Caco-2 (cell line): ENCODE data around the gene CCDC134. TPM values are rescaled to one million over a fixed set of nuclear protein-coding genes. Genes with fewer than 3 reads are reported as not detected.

Source experiments
- BruUV-seq: library from RNA; stranded (reverse); fragments of 400-500 nt; replicated peaks from 2 replicates; lab custom pipeline; 2021; lab: Mats Ljungman, UMichigan
- CTCF ChIA-PET: fragments of 300-600 bp; sonication (Branson Sonifier 250); formaldehyde crosslinking; loops from one replicate; lab custom pipeline; 2022; ENCODE audit warnings: antibody characterized with exemption; lab: Charles Lee
- POLR2A ChIA-PET: fragments of 300-600 bp; sonication (Branson Sonifier 250); formaldehyde crosslinking; loops from one replicate; lab custom pipeline; 2022; ENCODE audit warnings: antibody characterized with exemption; lab: Charles Lee
- DNase-seq, 2 experiments: peaks; one replicate each; pipeline versions ENCODE4 v3.0.0 to v3.0.0-alpha.2; 2020 to 2022
- H3K27me3 ChIP-seq: replicated peaks from 2 replicates; pipeline ENCODE4 v1.6.0; 2011; ENCODE audit warnings: low read length; ENCODE audit not compliant: control insufficient read depth, insufficient read depth
- H3K36me3 ChIP-seq: 2 replicates; pipeline ENCODE4 v1.5.1; 2011; ENCODE audit warnings: low read length; ENCODE audit not compliant: control insufficient read depth, insufficient read depth
- H3K4me1 ChIP-seq: fragments of 250-450 bp; sonication (Bioruptor Pico); 2 replicates; pipeline ENCODE4 v1.5.1; 2020; ENCODE audit warnings: mild to moderate bottlenecking
- H3K4me3 ChIP-seq: 2 replicates; pipeline ENCODE4 v1.5.1; 2011; ENCODE audit warnings: low read depth, mild to moderate bottlenecking, control low read depth, low read length
- H3K9me3 ChIP-seq: fragments of 250-450 bp; sonication (Bioruptor Pico); 2 replicates; pipeline ENCODE4 v1.5.1; 2020; ENCODE audit warnings: mild to moderate bottlenecking, moderate library complexity
- H3K27ac Mint-ChIP-seq: one replicate; pipeline ENCODE4 v1.8.0; 2022; ENCODE audit warnings: mixed read lengths; ENCODE audit not compliant: unreplicated experiment
- H3K27me3 Mint-ChIP-seq: one replicate; pipeline ENCODE4 v1.8.0; 2022; ENCODE audit warnings: mixed read lengths; ENCODE audit not compliant: insufficient read depth, unreplicated experiment
- H3K36me3 Mint-ChIP-seq: one replicate; pipeline ENCODE4 v1.8.0; 2022; ENCODE audit warnings: mild to moderate bottlenecking, mixed read lengths; ENCODE audit not compliant: insufficient read depth, unreplicated experiment
- H3K4me1 Mint-ChIP-seq: one replicate; pipeline ENCODE4 v1.8.0; 2022; ENCODE audit warnings: low read depth, mixed read lengths; ENCODE audit not compliant: unreplicated experiment
- H3K4me3 Mint-ChIP-seq: one replicate; pipeline ENCODE4 v1.8.0; 2022; ENCODE audit warnings: mild to moderate bottlenecking, moderate library complexity, mixed read lengths; ENCODE audit not compliant: unreplicated experiment
- H3K9me3 Mint-ChIP-seq: one replicate; pipeline ENCODE4 v1.8.0; 2022; ENCODE audit warnings: mixed read lengths; ENCODE audit not compliant: unreplicated experiment
- CTCF ChIP-seq, 2 experiments: fragments of 200-600 bp in 1 of 2; IDR thresholded peaks; 1 replicate in 1 of 2; 2 replicates in 1 of 2; pipeline versions ENCODE4 v1.5.1 to v1.8.0; 2011 to 2022; ENCODE audit warnings: antibody characterized with exemption in 1 of 2, control low read depth in 1 of 2, inconsistent platforms in 1 of 2, low read depth in 1 of 2, low read length in 1 of 2, mild to moderate bottlenecking in 1 of 2, moderate library complexity in 1 of 2; ENCODE audit not compliant: insufficient read depth in 1 of 2, severe bottlenecking in 1 of 2, unreplicated experiment in 1 of 2
- intact Hi-C: fragments of 100-400 bp; cut with micrococcal nuclease; formaldehyde crosslinking; loops from one replicate; pipeline ENCODE4 v1.10.0; 2022; ENCODE audit not compliant: unreplicated experiment
- total RNA-seq: library from RNA; stranded (reverse); gene quantifications from 2 replicates; pipeline ENCODE4 v1.2.3, GENCODE V29; 2022

CCDC134 gene
- total RNA-seq, 1 experiment from 2014 or later = 24.8 TPM

- no peaks in the 10 kb centered on the region for H3K27me3 ChIP-seq
- peak overlapping the region; percentile 91 for H3K27ac Mint-ChIP-seq
- H3K36me3 Mint-ChIP-seq = peaks cover 9% of the 10 kb centered on the region
- no peaks in the 10 kb centered on the region for H3K9me3 ChIP-seq
- DNase-seq = no peak
- no TSS peak for BruUV-seq
- ChIA-PET POLR2A (interaction anchor here (1.9 kb wide), 1 partner anchor 55 kb away, joined by 8 read pairs; no protein-coding TSS in a partner anchor), CTCF (interaction anchor here (3.4 to 4.1 kb wide), 2 partner anchors 55 to 104 kb away, joined by 56 to 71 read pairs; no protein-coding TSS in a partner anchor)
- no peaks in the 10 kb centered on the region for H3K9me3 Mint-ChIP-seq
- H3K4me3 Mint-ChIP-seq = peak overlapping the region; percentile 89
- H3K36me3 ChIP-seq = no peaks in the 10 kb centered on the region
- no peak for TF ChIP-seq CTCF (IDR thresholded peaks at IDR 0.05; ENCODE audit: insufficient read depth in 1 of 2, low read depth in 1 of 2, low read length in 1 of 2, severe bottlenecking in 1 of 2, unreplicated experiment in 1 of 2)
- no peaks in the 10 kb centered on the region for H3K27me3 Mint-ChIP-seq
- H3K4me3 ChIP-seq = peak overlapping the region; percentile 82
- intact Hi-C loops = loop anchor here (1.0 kb wide), 1 partner anchor 56 kb away; no protein-coding TSS in a partner anchor
- H3K4me1 Mint-ChIP-seq = peaks cover 7% of the 10 kb centered on the region
- H3K4me1 ChIP-seq = peaks cover 6% of the 10 kb centered on the region; the same call in 1 of the 2 replicates
Observed at GRCh38 chr22:41801886-41802285, 1.4 kb downstream of the CCDC134 start.

- Histone ChIP-seq H3K36me3 (no peaks in the 10 kb centered on the region), H3K9me3 (no peaks in the 10 kb centered on the region), H3K4me3 (no peak overlapping the region), H3K27me3 (no peaks in the 10 kb centered on the region), H3K4me1 (peaks cover 6% of the 10 kb centered on the region; the same call in 1 of the 2 replicates)
- Mint-ChIP-seq H3K36me3 (peaks cover 5% of the 10 kb centered on the region), H3K4me3 (no peak overlapping the region), H3K27me3 (no peaks in the 10 kb centered on the region), H3K27ac (no peak overlapping the region), H3K9me3 (no peaks in the 10 kb centered on the region), H3K4me1 (peaks cover 7% of the 10 kb centered on the region)
- POLR2A ChIA-PET = interaction anchor here (0.6 kb wide), 1 partner anchor 39 kb away, joined by 5 read pairs; no protein-coding TSS in a partner anchor
- intact Hi-C loops = no loop called here
- no peak for DNase-seq
- no TSS peak for BruUV-seq
- CTCF ChIA-PET = interaction anchor here (1.0 kb wide), 1 partner anchor 108 kb away, joined by 3 read pairs; no protein-coding TSS in a partner anchor
- TF ChIP-seq CTCF (IDR thresholded peaks at IDR 0.05; ENCODE audit: insufficient read depth in 1 of 2, low read depth in 1 of 2, low read length in 1 of 2, severe bottlenecking in 1 of 2, unreplicated experiment in 1 of 2) = no peak
Observed at GRCh38 chr22:41805639-41806038, 5.2 kb downstream of the CCDC134 start.

- BruUV-seq = no TSS peak
- ChIA-PET CTCF (interaction anchor here (1.9 kb wide), 1 partner anchor 111 kb away, joined by 5 read pairs; no protein-coding TSS in a partner anchor), POLR2A (no interaction called here)
- no peaks in the 10 kb centered on the region for H3K4me1 ChIP-seq
- no peak for DNase-seq
- no peaks in the 10 kb centered on the region for H3K4me1 Mint-ChIP-seq
- H3K4me3 Mint-ChIP-seq = no peak overlapping the region
- no peak overlapping the region for H3K27ac Mint-ChIP-seq
- H3K4me3 ChIP-seq = no peak overlapping the region
- no peak for TF ChIP-seq CTCF (IDR thresholded peaks at IDR 0.05; ENCODE audit: insufficient read depth in 1 of 2, low read depth in 1 of 2, low read length in 1 of 2, severe bottlenecking in 1 of 2, unreplicated experiment in 1 of 2)
- H3K36me3 ChIP-seq = peaks cover 2% of the 10 kb centered on the region
- H3K9me3 ChIP-seq = no peaks in the 10 kb centered on the region
- H3K27me3 Mint-ChIP-seq = no peaks in the 10 kb centered on the region
- intact Hi-C loops = no loop called here
- no peaks in the 10 kb centered on the region for H3K9me3 Mint-ChIP-seq
- no peaks in the 10 kb centered on the region for H3K27me3 ChIP-seq
- H3K36me3 Mint-ChIP-seq = no peaks in the 10 kb centered on the region
Observed at GRCh38 chr22:41808400-41808799, 7.9 kb downstream of the CCDC134 start.
